GM23338 (cell line): ENCODE data around the gene SLC37A1.

ENCODE experiments used
- CREB1 ChIP-seq: fragments of 250-450 bp; sonication (Bioruptor Pico); IDR thresholded peaks from 2 replicates; pipeline ENCODE4 v1.5.0; 2020; ENCODE audit warnings: low read depth, mild to moderate bottlenecking, moderate library complexity
- CTCF ChIP-seq, 2 experiments: fragments of 200-600 bp in 1 of 2; sonication (generic) in 1 of 2; conservative IDR thresholded peaks; 2 replicates each; pipeline versions ENCODE4 v1.5.1 to v1.6.1; 2016 to 2017; ENCODE audit warnings: antibody characterized with exemption in 2 of 2, low read depth in 2 of 2, mild to moderate bottlenecking in 2 of 2, moderate library complexity in 1 of 2
- ETS1 ChIP-seq: IDR thresholded peaks from 2 replicates; pipeline ENCODE4 v1.6.1; 2016; ENCODE audit warnings: antibody characterized with exemption
- EZH2 ChIP-seq: fragments of 200-600 bp; sonication (generic); IDR thresholded peaks from one replicate; pipeline ENCODE4 v1.8.0; 2017; ENCODE audit warnings: antibody characterized with exemption, mild to moderate bottlenecking, low read depth; ENCODE audit not compliant: unreplicated experiment
- EZH2phosphoT487 ChIP-seq: fragments of 200-600 bp; sonication (generic); IDR thresholded peaks from one replicate; pipeline ENCODE4 v1.8.1; 2018; ENCODE audit warnings: antibody characterized with exemption; ENCODE audit not compliant: unreplicated experiment
- NANOG ChIP-seq: IDR thresholded peaks from 2 replicates; pipeline ENCODE4 v1.6.1; 2016; ENCODE audit warnings: antibody characterized with exemption, borderline replicate concordance
- POLR2AphosphoS5 ChIP-seq: IDR thresholded peaks from 2 replicates; pipeline ENCODE4 v1.6.1; 2016; ENCODE audit warnings: antibody characterized with exemption, low read depth
- REST ChIP-seq: IDR thresholded peaks from one replicate; pipeline ENCODE4 v1.6.1; 2018; ENCODE audit warnings: antibody characterized with exemption; ENCODE audit not compliant: unreplicated experiment
- STAT1 ChIP-seq: IDR thresholded peaks from one replicate; pipeline ENCODE4 v1.6.1; 2016; ENCODE audit warnings: antibody characterized with exemption; ENCODE audit not compliant: unreplicated experiment
- ZNF114 ChIP-seq: fragments of 250-450 bp; sonication (Bioruptor Pico); IDR thresholded peaks from 2 replicates; pipeline ENCODE4 v1.5.0; 2020; ENCODE audit warnings: mild to moderate bottlenecking, moderate library complexity
- ZNF331 ChIP-seq: fragments of 250-450 bp; sonication (Bioruptor Pico); IDR thresholded peaks from 2 replicates; pipeline ENCODE4 v1.5.0; 2020; ENCODE audit warnings: low read depth, mild to moderate bottlenecking, moderate library complexity
- ZNF462 ChIP-seq: fragments of 250-450 bp; sonication (Bioruptor Pico); IDR thresholded peaks from 2 replicates; pipeline ENCODE4 v1.5.0; 2020; ENCODE audit warnings: mild to moderate bottlenecking, moderate library complexity

- no peak for TF ChIP-seq CTCF (conservative IDR thresholded peaks at IDR 0.05; ENCODE audit: low read depth in 2 of 2)
- no peak for TF ChIP-seq REST
- no peak for TF ChIP-seq POLR2AphosphoS5
- no peak for TF ChIP-seq NANOG
- no peak for TF ChIP-seq EZH2
- no peak for TF ChIP-seq EZH2phosphoT487
- no peak for TF ChIP-seq ZNF331
- no peak for TF ChIP-seq ZNF114 (CRISPR knock-in tag)
- TF ChIP-seq ETS1 = no peak
- TF ChIP-seq STAT1 = no peak
- TF ChIP-seq ZNF462 (CRISPR knock-in tag) = no peak
- no peak for TF ChIP-seq CREB1 (CRISPR knock-in tag)
These were observed 49.7 kb upstream of the SLC37A1 start for GRCh38 chr21:42463861-42464515.
